HL-60 (cell line): ENCODE results near the gene SYCE3.

Experiments
- POLR2AphosphoS5 ChIP-seq: IDR thresholded peaks from 2 replicates; pipeline ENCODE4 v1.6.1; 2012; ENCODE audit warnings: low read depth
- SPI1 ChIP-seq: IDR thresholded peaks from 2 replicates; pipeline ENCODE4 v1.6.1; 2012; ENCODE audit warnings: low read depth, mild to moderate bottlenecking, borderline replicate concordance
- TF ChIP-seq, protein P1 (sequence below): IDR thresholded peaks from one replicate; pipeline ENCODE4 v1.5.1; 2011; ENCODE audit warnings: low read length, control low read depth, inconsistent platforms; ENCODE audit not compliant: insufficient read depth
- TF ChIP-seq, protein P2 (sequence below): IDR thresholded peaks from 2 replicates; pipeline ENCODE4 v1.6.1; 2012; ENCODE audit warnings: low read depth; ENCODE audit not compliant: insufficient replicate concordance

DNA sequence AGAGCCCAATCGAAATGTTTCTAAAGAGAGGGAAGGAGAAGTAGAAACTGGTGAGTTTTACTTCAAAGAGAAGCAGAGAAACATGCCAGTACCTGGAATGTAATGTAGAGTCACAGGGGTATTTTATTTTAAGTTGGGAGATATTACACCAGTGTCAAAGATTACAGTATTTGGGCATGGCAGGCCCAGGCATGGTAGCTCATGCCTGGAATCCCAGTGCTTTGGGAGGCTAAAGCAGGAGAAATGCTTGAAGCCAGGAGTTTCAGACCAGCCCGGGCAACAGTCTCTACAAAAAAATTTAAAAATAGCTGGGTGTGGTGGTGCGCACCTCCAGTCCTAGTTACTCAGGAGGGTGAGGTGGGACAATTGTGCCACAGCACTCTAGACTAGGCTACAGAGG lies 2.7 kb downstream of the SYCE3 start:
- TF ChIP-seq, protein P1, sequence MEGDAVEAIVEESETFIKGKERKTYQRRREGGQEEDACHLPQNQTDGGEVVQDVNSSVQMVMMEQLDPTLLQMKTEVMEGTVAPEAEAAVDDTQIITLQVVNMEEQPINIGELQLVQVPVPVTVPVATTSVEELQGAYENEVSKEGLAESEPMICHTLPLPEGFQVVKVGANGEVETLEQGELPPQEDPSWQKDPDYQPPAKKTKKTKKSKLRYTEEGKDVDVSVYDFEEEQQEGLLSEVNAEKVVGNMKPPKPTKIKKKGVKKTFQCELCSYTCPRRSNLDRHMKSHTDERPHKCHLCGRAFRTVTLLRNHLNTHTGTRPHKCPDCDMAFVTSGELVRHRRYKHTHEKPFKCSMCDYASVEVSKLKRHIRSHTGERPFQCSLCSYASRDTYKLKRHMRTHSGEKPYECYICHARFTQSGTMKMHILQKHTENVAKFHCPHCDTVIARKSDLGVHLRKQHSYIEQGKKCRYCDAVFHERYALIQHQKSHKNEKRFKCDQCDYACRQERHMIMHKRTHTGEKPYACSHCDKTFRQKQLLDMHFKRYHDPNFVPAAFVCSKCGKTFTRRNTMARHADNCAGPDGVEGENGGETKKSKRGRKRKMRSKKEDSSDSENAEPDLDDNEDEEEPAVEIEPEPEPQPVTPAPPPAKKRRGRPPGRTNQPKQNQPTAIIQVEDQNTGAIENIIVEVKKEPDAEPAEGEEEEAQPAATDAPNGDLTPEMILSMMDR, result no peak
- TF ChIP-seq, protein P2, sequence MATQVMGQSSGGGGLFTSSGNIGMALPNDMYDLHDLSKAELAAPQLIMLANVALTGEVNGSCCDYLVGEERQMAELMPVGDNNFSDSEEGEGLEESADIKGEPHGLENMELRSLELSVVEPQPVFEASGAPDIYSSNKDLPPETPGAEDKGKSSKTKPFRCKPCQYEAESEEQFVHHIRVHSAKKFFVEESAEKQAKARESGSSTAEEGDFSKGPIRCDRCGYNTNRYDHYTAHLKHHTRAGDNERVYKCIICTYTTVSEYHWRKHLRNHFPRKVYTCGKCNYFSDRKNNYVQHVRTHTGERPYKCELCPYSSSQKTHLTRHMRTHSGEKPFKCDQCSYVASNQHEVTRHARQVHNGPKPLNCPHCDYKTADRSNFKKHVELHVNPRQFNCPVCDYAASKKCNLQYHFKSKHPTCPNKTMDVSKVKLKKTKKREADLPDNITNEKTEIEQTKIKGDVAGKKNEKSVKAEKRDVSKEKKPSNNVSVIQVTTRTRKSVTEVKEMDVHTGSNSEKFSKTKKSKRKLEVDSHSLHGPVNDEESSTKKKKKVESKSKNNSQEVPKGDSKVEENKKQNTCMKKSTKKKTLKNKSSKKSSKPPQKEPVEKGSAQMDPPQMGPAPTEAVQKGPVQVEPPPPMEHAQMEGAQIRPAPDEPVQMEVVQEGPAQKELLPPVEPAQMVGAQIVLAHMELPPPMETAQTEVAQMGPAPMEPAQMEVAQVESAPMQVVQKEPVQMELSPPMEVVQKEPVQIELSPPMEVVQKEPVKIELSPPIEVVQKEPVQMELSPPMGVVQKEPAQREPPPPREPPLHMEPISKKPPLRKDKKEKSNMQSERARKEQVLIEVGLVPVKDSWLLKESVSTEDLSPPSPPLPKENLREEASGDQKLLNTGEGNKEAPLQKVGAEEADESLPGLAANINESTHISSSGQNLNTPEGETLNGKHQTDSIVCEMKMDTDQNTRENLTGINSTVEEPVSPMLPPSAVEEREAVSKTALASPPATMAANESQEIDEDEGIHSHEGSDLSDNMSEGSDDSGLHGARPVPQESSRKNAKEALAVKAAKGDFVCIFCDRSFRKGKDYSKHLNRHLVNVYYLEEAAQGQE, result no peak
- no peak for TF ChIP-seq POLR2AphosphoS5
- no peak for TF ChIP-seq SPI1
